ENCODE results near the gene UNC119B.

The UNC119B gene

GRCh38 chr12:120712610-120713009 is 2.4 kb downstream of the UNC119B start:
- H3K4me3 ChIP-seq (ENCODE audit: low read depth, low read length) = no peak overlapping the region
- TF ChIP-seq CTCF (IDR thresholded peaks at IDR 0.05; ENCODE audit: low read depth, low read length, missing control alignments) = no peak
- in situ Hi-C loops (cut with HindIII; ENCODE audit: low sequenced_read_pairs) = loop anchor here (25.0 kb wide), 1 partner anchor 125 kb away; the partner anchor contains the start of gene POP5
- no peak for DNase-seq (ENCODE audit: low read depth)

GRCh38 chr12:120713861-120714482 is 3.7 kb downstream of the UNC119B start:
- in situ Hi-C loops (cut with HindIII; ENCODE audit: low sequenced_read_pairs) = loop anchor here (25.0 kb wide), 1 partner anchor 127 kb away; the partner anchor contains the start of gene POP5
- peak; percentile 85 for TF ChIP-seq CTCF (IDR thresholded peaks at IDR 0.05; ENCODE audit: low read depth, low read length, missing control alignments)
- no peak overlapping the region for H3K4me3 ChIP-seq (ENCODE audit: low read depth, low read length)
- DNase-seq (ENCODE audit: low read depth) = peak; percentile 78

GRCh38 chr12:120718055-120718454 is 7.8 kb downstream of the UNC119B start:
- no peak for TF ChIP-seq CTCF (IDR thresholded peaks at IDR 0.05; ENCODE audit: low read depth, low read length, missing control alignments)
- in situ Hi-C loops (cut with HindIII; ENCODE audit: low sequenced_read_pairs) = loop anchor here (25.0 kb wide), 1 partner anchor 131 kb away; the partner anchor contains the start of gene POP5
- no peak for DNase-seq (ENCODE audit: low read depth)
- no peak overlapping the region for H3K4me3 ChIP-seq (ENCODE audit: low read depth, low read length)

GRCh38 chr12:120719072-120719471 is 8.8 kb downstream of the UNC119B start:
- no peak for TF ChIP-seq CTCF (IDR thresholded peaks at IDR 0.05; ENCODE audit: low read depth, low read length, missing control alignments)
- DNase-seq (ENCODE audit: low read depth) = no peak
- H3K4me3 ChIP-seq (ENCODE audit: low read depth, low read length) = no peak overlapping the region
- in situ Hi-C loops (cut with HindIII; ENCODE audit: low sequenced_read_pairs) = loop anchor here (25.0 kb wide), 1 partner anchor 132 kb away; the partner anchor contains the start of gene POP5

GRCh38 chr12:120719496-120720233 is 9.4 kb downstream of the UNC119B start:
- in situ Hi-C loops (cut with HindIII; ENCODE audit: low sequenced_read_pairs) = loop anchor here (25.0 kb wide), 1 partner anchor 132 kb away; the partner anchor contains the start of gene POP5
- H3K4me3 ChIP-seq (ENCODE audit: low read depth, low read length) = no peak overlapping the region
- no peak for TF ChIP-seq CTCF (IDR thresholded peaks at IDR 0.05; ENCODE audit: low read depth, low read length, missing control alignments)
- no peak for DNase-seq (ENCODE audit: low read depth)

GRCh38 chr12:120720234-120720986 is 10.2 kb downstream of the UNC119B start:
- in situ Hi-C loops (cut with HindIII; ENCODE audit: low sequenced_read_pairs) = loop anchor here (25.0 kb wide), 1 partner anchor 133 kb away; the partner anchor contains the start of gene POP5
- H3K4me3 ChIP-seq (ENCODE audit: low read depth, low read length) = no peak overlapping the region
- TF ChIP-seq CTCF (IDR thresholded peaks at IDR 0.05; ENCODE audit: low read depth, low read length, missing control alignments) = no peak
- DNase-seq (ENCODE audit: low read depth) = peak; percentile 18
